GM19239 (cell line): ENCODE data around the gene SOCS1.
"Not testable (repeated sequence)": the region's sequence is repeated elsewhere in the genome, so short reads cannot be mapped to it uniquely, and the experiment has no call there.

Experiments
- DNase-seq: peaks from one replicate; pipeline ENCODE4 v3.0.0; 2011; ENCODE audit warnings: low spot score; ENCODE audit not compliant: insufficient read length
- FAIRE-seq: peaks from 2 replicates; lab custom pipeline; 2011; peaks lifted over from hg19 to GRCh38; lab: Jason Lieb, UNC

Gene SOCS1

DNA sequence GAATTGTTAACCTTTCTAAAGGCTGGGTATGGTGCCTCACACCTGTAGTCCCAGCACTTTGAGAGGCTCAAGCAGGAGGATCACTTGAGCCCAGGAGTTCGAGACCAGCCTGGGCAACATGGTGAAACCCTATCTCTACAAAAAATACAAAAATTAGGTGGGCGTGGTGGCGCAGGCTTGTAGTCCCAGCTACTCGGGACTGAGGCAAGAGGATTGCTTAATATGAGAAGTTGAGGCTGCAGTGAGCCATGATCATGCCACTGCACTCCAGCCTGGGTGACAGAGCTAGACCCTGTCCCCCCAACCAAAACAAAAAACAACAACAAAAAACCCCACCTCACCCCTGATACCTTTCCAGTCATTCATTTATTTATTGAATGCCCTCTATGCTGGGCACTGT, 33.7 kb upstream of the SOCS1 start:
- not testable (repeated sequence) for DNase-seq, FAIRE-seq

DNA sequence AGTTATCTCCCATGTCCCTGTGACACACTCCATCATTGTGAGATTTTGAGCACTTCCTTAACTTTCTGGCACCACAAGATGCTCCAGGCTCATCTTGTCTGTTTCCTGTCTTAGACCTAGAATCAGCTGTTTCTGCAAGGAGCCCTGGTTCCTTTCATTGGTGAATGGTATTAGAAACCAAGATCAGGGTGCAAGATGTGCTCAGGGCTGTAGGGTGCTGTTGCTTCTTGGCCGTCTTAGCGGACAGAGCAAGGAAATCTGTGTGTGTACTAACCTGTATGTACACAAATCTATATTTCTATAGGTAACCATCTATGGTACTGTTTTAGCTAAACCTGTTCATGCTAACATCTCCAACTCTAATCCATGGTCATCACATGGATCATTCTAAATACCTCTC, 33.2 kb upstream of the SOCS1 start:
- no peak for FAIRE-seq
- no peak for DNase-seq

DNA sequence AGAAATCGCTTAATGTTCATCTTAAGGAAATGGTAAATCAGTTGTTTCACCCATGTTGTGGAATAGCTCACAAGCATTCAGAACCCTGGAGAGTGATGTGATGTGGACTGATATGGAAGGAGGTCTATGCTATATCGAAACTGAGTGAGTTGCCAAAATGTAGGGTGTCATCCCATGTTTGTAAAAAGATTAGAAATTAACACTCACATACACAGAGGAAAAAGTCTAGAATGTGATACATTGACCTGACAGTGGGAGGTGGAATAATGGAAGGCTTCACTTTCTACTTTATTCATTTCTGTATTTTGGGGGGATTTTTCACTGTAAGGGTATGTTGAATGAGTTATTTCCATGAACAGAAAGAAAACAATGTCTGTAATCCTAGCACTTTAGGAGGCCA, 29.8 kb upstream of the SOCS1 start:
- FAIRE-seq (no peak), DNase-seq (no peak)

DNA sequence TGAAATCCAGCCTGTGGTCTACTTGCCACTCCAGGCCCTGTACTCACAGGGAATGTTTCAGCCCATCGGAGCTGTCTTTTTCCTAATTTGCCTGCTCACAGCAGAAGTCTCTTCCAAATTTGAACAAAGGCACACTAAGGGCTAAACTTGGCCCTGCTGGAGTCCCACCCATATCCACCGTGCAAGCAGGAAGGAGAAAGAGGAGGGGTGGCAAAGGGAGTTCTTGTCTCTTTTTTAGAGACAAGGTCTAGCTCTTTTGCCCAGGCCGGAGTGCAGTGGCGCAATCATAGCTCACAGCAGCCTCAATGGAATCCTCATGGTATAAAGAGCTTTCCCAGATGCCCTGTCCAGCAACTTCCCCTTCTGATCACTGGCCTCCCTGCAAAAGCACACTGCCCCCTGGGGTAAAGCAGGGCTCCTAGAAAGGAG, 27.8 kb upstream of the SOCS1 start:
- FAIRE-seq = no peak
- no peak for DNase-seq

DNA sequence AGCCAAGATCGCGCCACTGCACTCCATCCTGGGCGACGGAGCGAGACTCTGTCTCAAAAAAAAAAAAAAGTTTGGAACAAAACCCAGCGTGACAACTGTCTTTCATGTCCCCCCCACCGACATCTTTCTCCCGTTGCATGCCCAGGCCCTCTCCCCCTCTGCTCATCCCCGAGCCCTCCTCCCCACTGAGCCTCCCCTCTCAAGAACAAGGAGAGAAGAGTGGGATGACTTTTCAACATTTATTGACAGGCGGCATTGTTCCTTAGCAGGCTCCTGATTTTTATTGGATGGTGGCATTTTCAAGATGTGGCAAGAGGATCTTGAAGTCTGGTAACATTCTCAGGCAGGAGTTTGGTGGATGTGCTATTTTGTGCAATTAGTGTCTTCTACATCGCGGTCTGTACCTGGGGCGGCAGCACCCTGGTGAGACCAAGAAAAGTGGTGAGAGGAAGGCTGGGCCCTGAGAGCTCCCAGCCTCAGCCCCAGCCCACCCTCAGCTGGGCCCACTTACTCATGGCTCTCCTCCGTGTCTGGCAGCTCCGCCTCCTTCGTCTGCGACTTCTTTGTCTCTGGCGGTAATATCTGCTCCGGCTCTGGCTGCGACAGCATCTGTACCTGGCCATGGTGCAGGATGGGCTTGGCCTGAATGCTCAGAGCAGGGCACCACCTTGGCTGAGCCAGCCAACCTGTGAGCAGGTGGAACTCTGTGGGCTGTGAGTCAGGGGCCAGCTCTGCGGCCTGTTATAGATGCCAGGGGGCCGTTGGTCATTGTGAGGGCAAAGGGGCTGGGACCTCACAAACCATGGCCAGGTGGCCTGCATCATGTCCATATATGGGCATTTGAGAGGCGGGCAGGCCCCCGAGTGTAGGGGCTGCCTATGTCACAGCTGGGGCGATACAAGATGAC, 24.9 kb upstream of the SOCS1 start, which contains the start of gene PRM1:
PRM1 (minus strand) TSS at position 715 of the 907 bp plus-strand sequence; CDS start at position 623, 92 bp downstream.
- no peak for FAIRE-seq
- no peak for DNase-seq

DNA sequence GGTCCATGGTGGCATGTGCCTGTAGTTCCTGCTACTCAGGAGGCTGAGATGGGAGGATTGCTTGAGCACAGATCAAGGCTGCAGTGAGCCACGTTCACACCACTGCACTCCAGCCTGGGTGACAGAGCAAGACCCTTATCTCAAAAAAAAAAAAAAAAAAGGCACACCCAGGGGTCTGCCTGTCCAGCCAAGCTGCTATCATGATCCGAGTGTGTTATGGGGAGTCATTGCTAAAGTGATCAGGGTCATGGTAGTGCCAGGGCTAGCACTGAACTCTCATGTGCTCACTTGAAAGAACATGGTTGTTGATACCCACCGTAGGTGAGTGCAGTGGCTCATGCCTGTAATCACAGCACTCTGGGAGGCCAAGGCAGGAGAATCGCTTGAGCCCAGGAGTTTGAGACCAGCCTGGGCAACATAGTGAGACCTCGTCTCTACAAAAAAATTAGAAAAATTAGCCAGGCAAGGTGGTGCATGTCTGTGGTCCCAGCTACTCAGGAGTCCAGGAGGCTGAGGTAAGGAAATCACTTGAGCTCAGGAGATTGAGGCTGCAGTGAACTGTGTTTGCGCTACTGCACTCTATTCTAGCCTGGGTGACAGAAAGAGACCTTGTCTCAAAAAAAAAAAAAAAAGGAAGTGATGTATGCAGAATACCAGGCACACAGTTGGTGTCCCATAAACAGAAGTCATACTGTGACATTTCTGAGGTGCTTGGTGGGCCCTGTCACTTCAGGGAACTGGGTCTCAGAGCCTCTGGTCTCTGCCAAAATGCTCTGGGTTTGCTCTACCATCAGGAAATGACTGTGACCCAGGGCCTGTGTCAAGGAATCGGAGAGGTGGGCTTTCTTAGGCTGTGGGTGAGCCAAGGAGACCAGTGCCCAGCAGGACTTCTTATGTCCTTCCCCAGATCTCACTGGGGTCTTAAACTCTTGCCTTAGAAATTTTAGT, 23.0 kb upstream of the SOCS1 start:
- FAIRE-seq (no peak), DNase-seq (no peak)

DNA sequence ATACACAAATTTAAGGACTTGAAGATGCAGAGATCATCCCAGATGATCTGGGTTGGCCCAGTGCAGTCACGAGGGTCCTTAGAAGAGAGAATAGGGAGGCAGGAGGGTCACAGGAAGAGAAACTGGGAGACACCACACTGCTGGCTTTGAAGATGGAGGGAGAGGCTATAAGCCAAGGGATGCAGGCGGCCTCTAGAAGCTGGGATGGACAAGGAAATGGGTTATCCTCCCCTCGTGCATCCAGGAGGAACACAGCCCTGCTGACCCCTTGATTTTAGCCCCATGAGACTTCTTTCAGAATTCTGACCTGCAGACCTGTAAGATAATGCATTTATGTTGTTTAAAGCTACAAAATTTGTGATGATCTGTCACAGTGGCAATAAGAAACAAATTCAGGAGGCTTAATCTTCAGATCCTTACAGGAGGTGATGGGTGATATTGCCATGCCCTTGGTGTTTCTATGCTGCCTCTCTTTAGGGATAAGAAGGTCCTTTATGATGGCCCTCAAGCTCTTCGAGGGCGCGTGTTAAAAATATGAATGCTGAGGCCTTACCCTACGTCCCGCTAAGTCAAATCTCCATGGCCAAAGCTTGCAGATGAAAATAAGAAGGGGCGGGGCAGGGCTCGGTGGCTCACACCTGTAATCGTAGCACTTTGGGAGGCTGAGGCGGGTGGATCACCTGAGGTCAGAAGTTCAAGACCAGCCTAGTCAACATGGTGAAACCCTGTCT, 21.8 kb upstream of the SOCS1 start:
- DNase-seq (no peak), FAIRE-seq (no peak)

DNA sequence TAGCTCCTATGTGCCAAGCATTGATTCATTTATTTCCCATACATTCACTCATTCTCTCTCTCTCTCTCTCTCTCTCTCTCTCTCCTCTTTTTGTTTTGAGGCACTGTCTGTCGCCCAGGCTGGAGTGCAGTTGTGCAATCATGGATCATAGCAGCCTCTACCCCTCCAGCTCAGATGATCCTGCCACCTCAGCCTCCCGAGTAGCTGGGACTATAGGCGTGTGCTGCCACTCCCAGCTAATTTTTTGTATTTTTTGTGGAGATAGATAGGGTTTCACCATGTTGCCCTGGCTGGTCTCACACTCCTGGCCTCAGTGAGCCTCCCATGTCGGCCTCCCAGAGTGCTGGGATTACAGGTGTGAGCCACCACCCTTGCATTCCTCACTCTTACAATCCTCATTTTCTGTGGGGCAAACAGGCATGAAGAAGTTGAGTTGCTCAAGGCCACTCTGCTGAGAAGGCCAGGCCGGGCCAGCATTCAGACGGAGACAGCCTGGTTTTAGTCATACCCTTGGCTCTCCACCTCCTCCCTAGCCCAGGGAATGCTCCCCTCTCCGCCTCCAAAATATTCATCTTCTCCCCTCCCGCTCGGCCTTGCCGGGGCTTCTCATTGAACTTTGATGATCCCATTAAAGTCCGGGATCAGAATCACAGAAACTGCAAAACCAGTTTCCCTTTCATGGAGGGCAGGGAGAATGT, 21.0 kb upstream of the SOCS1 start:
- FAIRE-seq (no peak), DNase-seq (no peak)

DNA sequence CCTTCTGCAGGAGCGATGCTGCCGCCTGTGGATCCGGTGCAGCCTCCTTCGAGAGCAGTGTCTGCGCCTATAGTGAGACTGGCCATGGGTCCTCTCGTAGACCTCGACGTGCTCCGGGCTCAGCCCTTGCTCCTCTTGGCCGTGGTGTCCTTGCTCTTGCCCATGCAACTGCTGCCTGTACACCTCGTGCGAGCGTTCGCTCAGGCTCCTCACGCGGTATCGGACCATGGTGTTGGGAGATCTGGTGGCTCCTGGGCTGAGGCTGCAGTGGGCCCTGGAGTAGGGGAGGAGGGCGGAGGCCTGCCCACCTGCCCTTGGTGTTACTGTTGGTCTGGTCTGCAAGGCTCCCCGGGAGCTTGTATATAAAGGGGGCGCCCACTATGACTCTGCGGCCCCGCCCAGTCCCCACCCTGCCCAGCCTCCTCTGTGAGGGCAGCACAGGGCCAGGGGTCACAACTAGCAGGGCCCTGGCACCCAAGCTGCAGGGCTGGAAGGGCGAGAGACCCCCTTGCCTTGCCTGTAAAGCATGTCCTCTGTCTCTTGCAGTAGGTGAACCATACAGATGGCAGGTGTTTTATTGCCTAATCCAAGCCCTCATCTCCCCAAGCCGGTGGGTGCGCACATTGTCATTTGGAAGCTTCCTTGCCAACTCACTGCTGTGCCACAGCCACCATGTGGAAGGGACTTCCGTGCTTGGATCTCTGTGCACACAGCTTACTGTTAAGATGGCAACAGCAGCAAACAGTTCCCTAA, 20.3 kb upstream of the SOCS1 start, which contains the start of gene PRM2:
PRM2 (minus strand) TSS at position 338 of the 753 bp plus-strand sequence; CDS start at position 228, 110 bp downstream.
- FAIRE-seq = no peak
- DNase-seq = no peak

DNA sequence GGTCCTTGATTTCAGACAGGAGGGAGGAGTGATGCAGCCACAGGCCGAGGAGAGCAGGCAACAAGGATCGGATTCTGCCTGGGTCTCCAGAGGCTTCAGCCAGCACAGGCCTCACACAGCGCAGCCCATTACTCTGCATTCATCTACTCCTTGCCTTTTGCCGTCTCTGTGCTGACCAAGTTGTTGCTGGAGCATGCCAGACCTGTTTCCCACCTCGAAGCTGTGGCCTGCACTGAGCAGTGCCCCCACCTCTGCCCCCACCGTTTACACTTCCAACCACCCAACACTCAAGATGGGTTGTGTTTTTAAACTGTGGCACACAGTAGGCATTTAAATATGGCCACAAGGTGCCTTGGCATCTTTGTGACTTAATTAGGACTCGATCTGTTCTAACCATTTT, 19.0 kb upstream of the SOCS1 start:
- FAIRE-seq = no peak
- no peak for DNase-seq

DNA sequence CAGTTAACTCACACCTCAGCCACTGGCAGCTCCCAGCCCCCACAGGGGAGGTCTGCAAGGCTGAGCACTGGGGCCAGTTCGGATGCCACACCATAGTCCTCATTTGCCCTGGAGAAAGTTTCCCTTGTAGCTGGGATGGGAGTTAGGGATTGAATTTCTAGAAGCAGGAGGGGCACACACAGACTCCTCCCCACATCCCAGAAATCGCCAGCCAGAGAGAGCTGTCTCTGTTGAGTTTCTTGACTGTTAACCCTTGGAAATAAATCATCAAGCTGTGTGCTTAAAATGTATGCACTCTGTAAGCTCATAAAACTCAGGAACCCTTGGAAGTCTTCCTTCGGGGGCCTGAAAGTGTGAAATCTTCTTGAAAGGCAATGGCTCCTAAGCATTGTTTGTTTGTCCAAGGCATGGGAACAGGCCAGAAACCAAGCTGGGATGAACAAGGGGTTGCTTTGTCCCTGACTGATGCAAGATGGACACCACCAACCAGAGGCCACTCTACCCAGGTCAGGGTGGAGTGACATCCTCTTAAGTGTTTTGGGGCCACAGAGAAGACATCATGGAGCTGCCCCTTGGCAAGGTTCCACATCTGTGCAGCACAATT, 17.8 kb upstream of the SOCS1 start:
- FAIRE-seq (no peak), DNase-seq (no peak)

DNA sequence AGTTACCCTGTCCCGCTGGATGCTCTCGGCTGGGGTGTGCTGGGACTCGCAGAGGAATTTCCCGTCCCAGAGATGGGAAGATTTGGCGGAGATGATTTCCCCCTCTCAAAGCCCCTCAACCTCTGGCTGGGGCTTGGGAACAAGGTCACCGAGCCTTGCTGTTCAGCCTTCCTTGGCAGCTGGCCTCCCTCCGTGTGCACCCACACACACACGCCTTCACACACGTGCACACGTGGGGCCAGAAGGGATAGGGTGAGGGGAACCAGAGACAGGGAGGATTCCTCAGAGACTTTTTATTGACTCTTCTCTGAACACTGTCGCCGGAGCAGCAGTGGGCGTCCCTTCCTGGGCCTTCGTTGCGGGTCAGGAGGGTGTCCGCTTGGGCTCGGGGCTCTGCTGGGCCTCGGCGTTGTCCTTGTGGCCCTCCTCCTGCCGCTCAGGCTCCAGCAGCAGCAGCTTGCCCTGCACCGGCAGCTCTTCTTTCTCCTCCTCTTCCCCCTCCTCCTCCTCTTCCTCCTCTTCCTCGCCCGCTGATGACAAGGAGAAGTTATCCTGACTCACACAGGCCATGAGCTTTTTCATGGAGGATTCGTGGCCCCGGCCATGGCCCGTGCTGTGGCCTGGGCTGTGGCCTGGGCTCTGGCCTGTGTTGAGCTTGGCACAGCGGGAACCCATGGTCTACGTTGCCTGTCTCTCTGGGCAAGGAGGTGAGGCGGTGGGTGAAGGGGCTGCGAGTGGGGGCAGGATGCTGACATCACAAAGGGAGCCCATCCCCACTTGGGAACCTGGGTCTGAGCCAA, 17.1 kb upstream of the SOCS1 start, which contains the start of gene PRM3:
PRM3 (minus strand) TSS at position 709 of the 800 bp plus-strand sequence; CDS start at position 675, 34 bp downstream.
- DNase-seq (no peak), FAIRE-seq (no peak)

DNA sequence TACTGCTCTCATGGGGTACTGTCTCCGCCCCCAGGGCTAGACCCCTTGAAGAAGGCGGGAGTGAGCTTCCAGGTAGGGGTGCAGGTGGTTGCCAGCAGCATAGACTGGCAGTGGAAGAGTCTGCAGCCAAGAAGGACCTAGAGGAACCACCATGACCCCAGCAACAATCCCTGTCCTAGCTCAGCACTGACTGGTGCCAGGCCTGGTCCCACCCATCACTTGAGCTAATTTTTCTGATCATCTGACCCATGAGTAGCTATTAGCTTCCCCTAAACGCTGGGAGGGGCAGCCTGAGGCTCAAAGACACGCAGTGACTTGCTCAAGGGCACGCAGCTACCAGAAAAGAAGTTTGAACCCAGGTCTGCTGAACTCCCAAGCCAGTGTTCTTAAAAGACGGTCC, 16.5 kb upstream of the SOCS1 start:
- no peak for FAIRE-seq
- DNase-seq = no peak

DNA sequence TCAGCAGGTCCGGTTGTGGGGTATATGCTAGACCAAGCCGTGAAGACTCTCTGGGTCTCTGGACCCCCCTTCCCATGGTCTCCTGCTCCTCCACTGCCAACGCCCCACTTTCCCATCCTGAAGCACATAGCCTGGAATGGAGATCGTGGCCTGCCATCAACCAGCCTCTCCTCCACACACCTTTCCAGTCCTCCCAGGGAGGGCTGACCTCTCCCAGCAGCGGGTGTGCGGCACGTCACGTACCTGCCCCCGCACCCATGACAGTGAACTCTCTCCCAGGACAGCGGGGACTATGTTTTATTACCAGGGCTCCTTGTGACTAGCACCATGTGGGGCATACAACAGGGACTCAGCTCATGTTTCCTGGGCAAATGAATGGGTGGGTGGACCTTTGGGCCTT, 15.6 kb upstream of the SOCS1 start:
- FAIRE-seq (no peak), DNase-seq (no peak)

DNA sequence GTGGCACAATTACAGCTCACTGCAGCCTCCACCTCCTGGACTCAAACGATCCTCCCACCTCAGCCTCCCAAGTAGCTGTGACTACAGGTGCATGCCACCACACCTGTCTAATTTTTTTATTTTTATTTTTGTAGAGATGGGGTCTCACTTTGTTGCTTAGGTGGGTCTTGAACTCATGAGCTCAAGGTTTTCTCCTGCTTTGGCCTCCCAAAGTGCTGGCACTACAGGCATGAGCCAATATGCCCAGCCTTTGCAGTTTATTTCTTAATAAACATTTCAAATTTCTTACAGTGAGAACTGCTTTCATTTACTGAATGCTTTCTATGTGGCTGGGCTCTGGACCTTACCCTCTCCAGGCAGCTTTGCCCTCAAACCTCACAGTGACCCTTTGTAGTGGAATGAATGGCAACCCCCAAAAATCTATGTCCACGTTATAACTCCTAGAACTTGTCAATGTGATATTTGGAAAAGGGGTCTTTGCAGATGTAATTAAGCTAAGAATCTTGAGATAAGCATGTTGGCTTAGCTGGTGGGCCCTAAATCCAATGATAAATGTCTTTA, 14.7 kb upstream of the SOCS1 start:
- DNase-seq (no peak), FAIRE-seq (no peak)

DNA sequence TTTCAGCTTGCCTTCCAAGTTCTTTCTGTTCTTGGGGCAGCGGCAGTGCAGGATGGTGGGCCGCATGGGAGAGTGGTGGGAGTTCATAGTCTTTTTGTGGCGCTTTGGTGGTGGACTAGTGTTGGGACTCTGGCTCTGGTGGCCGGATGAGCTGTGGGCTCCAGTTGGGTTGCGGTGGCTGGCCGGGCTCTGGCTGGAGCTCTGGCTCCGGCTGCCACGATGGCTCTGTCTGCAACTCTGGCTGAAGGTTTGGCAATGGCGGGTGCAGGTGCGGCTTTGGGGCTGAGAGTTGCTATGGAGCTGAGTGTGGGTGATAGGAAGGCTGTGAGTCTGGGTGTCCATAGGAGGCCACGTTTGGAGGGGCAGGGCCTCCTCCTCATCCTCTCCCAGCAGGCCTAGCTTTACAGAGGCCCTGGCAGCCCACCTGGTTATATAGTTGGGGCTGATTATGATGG, 12.9 kb upstream of the SOCS1 start, which contains the start of gene TNP2:
TNP2 (minus strand) TSS at position 405 of the 455 bp plus-strand sequence; CDS start at position 342, 63 bp downstream.
- FAIRE-seq = no peak
- no peak for DNase-seq

DNA sequence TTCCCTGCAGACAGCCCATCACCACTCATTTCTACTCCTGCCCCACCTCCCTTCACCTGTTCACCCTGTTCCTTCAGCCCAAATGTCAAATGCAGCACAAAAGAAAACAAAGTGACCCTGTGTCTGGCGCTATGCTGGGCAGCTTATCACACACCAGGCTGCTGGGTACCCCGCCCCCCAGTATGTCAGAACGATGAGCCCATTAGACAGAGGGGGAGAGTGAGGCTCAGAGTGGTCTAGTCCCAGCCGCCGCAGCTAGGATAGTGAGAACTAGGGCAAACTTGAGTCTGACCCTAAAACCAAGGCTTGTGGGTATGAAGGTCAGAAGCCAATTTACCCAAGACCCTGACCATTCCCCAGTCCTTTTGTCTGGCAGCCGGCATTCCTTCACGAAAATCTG, 9.1 kb upstream of the SOCS1 start:
- no peak for FAIRE-seq

More for the DNA sequence above, 9.1 kb upstream of the SOCS1 start:
- DNase-seq = no peak
